Liver (tissue), 9 donors: ENCODE results near the gene ENOX1. TPM values are rescaled to one million over a fixed set of nuclear protein-coding genes. Genes with fewer than 3 reads are reported as not detected.

Source experiments
- DNase-seq: peaks from one replicate; pipeline ENCODE4 v3.0.0-alpha.2; 2017; ENCODE audit warnings: low spot score
- H3K27ac ChIP-seq, 2 donors: one replicate each; pipeline ENCODE4 v1.7.0; 2013; ENCODE audit warnings: inconsistent platforms in 2 of 2, low read length in 2 of 2, control low read depth in 1 of 2, low read depth in 1 of 2, mild to moderate bottlenecking in 1 of 2
- H3K27me3 ChIP-seq, 4 donors: one replicate each; pipeline versions ENCODE4 v1.6.1 to v1.7.0; 2013; ENCODE audit warnings: low read length in 3 of 4, inconsistent platforms in 1 of 4, mild to moderate bottlenecking in 1 of 4, moderate library complexity in 1 of 4; ENCODE audit not compliant: control insufficient read depth in 4 of 4, insufficient read depth in 4 of 4
- H3K36me3 ChIP-seq, 4 donors: one replicate each; pipeline versions ENCODE4 v1.6.1 to v1.7.0; 2013; ENCODE audit warnings: low read length in 3 of 4, mild to moderate bottlenecking in 3 of 4, low read depth in 1 of 4, moderate library complexity in 1 of 4; ENCODE audit not compliant: control insufficient read depth in 4 of 4, insufficient read depth in 3 of 4
- H3K4me1 ChIP-seq, 4 donors: one replicate each; pipeline versions ENCODE4 v1.6.1 to v1.7.0; 2013; ENCODE audit warnings: low read length in 3 of 4, mild to moderate bottlenecking in 3 of 4, moderate library complexity in 1 of 4; ENCODE audit not compliant: control insufficient read depth in 4 of 4, insufficient read depth in 4 of 4
- H3K4me3 ChIP-seq, 3 donors: one replicate each; pipeline versions ENCODE4 v1.6.1 to v1.7.0; 2013; ENCODE audit warnings: low read length in 3 of 3, control low read depth in 1 of 3, low read depth in 1 of 3, mild to moderate bottlenecking in 1 of 3
- H3K9ac ChIP-seq, 2 donors: one replicate each; pipeline ENCODE4 v1.7.0; 2013; ENCODE audit warnings: low read length in 2 of 2, mild to moderate bottlenecking in 2 of 2, moderate library complexity in 2 of 2, control low read depth in 1 of 2, low read depth in 1 of 2
- H3K9me3 ChIP-seq, 4 donors: one replicate each; pipeline versions ENCODE4 v1.6.1 to v1.7.0; 2013; ENCODE audit warnings: low read length in 3 of 4; ENCODE audit not compliant: control insufficient read depth in 4 of 4
- CTCF ChIP-seq: fragments of 150-350 bp; IDR thresholded peaks from 2 replicates; pipeline ENCODE4 v1.5.1; 2017; ENCODE audit warnings: improper control_type of control experiment, low read depth, low read length; ENCODE audit not compliant: missing input control
- EGR1 ChIP-seq, 2 donors: IDR thresholded peaks; 2 replicates each; pipeline ENCODE4 v1.6.1; 2016 to 2018; ENCODE audit warnings: antibody characterized with exemption in 2 of 2, low read depth in 2 of 2
- FOXA1 ChIP-seq: IDR thresholded peaks from 2 replicates; pipeline ENCODE4 v1.6.1; 2016; ENCODE audit warnings: antibody characterized with exemption
- FOXA2 ChIP-seq: IDR thresholded peaks from 2 replicates; pipeline ENCODE4 v1.6.1; 2016; ENCODE audit warnings: antibody characterized with exemption
- HNF4A ChIP-seq, 2 donors: conservative IDR thresholded peaks; 2 replicates each; pipeline ENCODE4 v1.6.1; 2016; ENCODE audit warnings: antibody characterized with exemption in 2 of 2, mild to moderate bottlenecking in 2 of 2
- HNF4G ChIP-seq: IDR thresholded peaks from 2 replicates; pipeline ENCODE4 v1.6.1; 2016; ENCODE audit warnings: antibody characterized with exemption
- JUND ChIP-seq, 2 donors: IDR thresholded peaks; 2 replicates each; pipeline ENCODE4 v1.6.1; 2016; ENCODE audit warnings: antibody characterized with exemption in 2 of 2
- NR2F2 ChIP-seq: IDR thresholded peaks from 2 replicates; pipeline ENCODE4 v1.6.1; 2016; ENCODE audit warnings: antibody characterized with exemption
- RAD21 ChIP-seq, 2 donors: IDR thresholded peaks; 2 replicates each; pipeline ENCODE4 v1.6.1; 2016; ENCODE audit warnings: antibody characterized with exemption in 2 of 2, mild to moderate bottlenecking in 2 of 2
- REST ChIP-seq: IDR thresholded peaks from 2 replicates; pipeline ENCODE4 v1.6.1; 2016; ENCODE audit warnings: antibody characterized with exemption, mild to moderate bottlenecking
- RXRA ChIP-seq, 2 donors: IDR thresholded peaks; 2 replicates each; pipeline ENCODE4 v1.6.1; 2017 to 2018; ENCODE audit warnings: antibody characterized with exemption in 2 of 2, mild to moderate bottlenecking in 1 of 2
- SP1 ChIP-seq: IDR thresholded peaks from 2 replicates; pipeline ENCODE4 v1.6.1; 2018; ENCODE audit warnings: antibody characterized with exemption, mild to moderate bottlenecking
- YY1 ChIP-seq: IDR thresholded peaks from 2 replicates; pipeline ENCODE4 v1.6.1; 2016; ENCODE audit warnings: antibody characterized with exemption, mild to moderate bottlenecking
- ZBTB33 ChIP-seq: IDR thresholded peaks from 2 replicates; pipeline ENCODE4 v1.6.1; 2016; ENCODE audit warnings: antibody characterized with exemption
- polyA plus RNA-seq, 2 donors: library from polyadenylated mRNA; stranded (reverse) in 1 of 2; unstranded in 1 of 2; fragments of 200-250 nt in 1 of 2; fragments of >200 nt in 1 of 2; fragmentation: Nextera tagmentation in 1 of 2; extraction: Ambion mirVana in 1 of 2; gene quantifications; one replicate each; pipeline versions ENCODE4 v1.2.1 to v1.2.3, GENCODE V29; 2013 to 2015
- total RNA-seq, 2 donors: library from RNA; depleted of rRNA; stranded (reverse); fragments of >200 nt; gene quantifications; one replicate each; pipeline ENCODE4 v1.2.3, GENCODE V29; 2014
- donor health status: healthy.
- donor health status: healthy.
- donor health status: healthy.
- donor health status: healthy.
- donor health status: healthy.

Gene ENOX1
- total and polyA plus RNA-seq, 4 donors, result 0.02 to 0.33 (median 0.08) TPM; not detected in 1

GRCh38 chr13:43240278-43240677, 546.5 kb downstream of the ENOX1 start (continued):
- TF ChIP-seq HNF4G (no peak), FOXA2 (no peak), JUND (IDR thresholded peaks at IDR 0.05) (no peak)

- Histone ChIP-seq H3K4me1 (no peaks in the 10 kb centered on the region), H3K27me3 (peaks cover 0 to 3% (median 0%) of the 10 kb centered on the region in 4 donors), H3K9me3 (no peaks in the 10 kb centered on the region), H3K36me3 (no peaks in the 10 kb centered on the region), H3K27ac (no peak overlapping the region), H3K9ac (no peak overlapping the region), H3K4me3 (no peak overlapping the region)
- no peak for DNase-seq
- TF ChIP-seq RXRA (IDR thresholded peaks at IDR 0.05) (no peak), FOXA1 (no peak), CTCF (no peak), YY1 (no peak), NR2F2 (no peak), HNF4A (conservative IDR thresholded peaks at IDR 0.05) (no peak), FOXA2 (no peak), RAD21 (IDR thresholded peaks at IDR 0.05) (no peak), REST (no peak), ZBTB33 (no peak), SP1 (no peak), EGR1 (IDR thresholded peaks at IDR 0.05; ENCODE audit: low read depth in 2 of 2) (no peak)
Measured at GRCh38 chr13:43239275-43239840, 547.4 kb downstream of the ENOX1 start.
